ENCODE results near the gene AHI1. TPM values are rescaled to one million over a fixed set of nuclear protein-coding genes. Genes with fewer than 3 reads are reported as not detected.

Gene AHI1
- total and polyA plus RNA-seq, 2 donors from 2014 or later = 9.1 to 28.5 TPM

DNA sequence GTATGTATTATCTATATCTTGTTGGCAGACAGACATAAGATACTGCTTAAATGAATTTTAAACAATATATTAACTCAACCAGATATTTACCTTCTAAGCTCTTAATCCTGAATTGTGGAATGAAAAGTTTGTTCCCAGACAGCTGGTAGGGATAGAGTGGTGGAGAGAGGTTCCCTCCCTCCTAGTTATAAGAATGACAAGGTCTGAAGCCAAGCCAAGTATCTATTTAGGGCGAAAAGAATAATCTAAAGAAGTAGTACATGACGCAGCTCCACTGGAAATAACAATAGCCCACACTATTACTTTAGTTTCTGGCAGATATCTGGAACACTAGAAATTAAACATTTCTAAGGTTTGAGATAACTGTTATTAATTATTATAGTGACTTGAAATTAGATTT, 104.3 kb downstream of the AHI1 start:
- Histone ChIP-seq H3K4me3 (ENCODE audit: low read length in 3 of 3) (no peak overlapping the region), H3K36me3 (ENCODE audit: control insufficient read depth in 2 of 3, insufficient read depth in 3 of 3, low read length in 3 of 3) (no peaks in the 10 kb centered on the region), H3K27ac (ENCODE audit: low read depth in 2 of 2, low read length in 2 of 2) (no peak overlapping the region), H3K27me3 (ENCODE audit: control insufficient read depth, insufficient read depth, low read length) (no peaks in the 10 kb centered on the region), H3K9me3 (ENCODE audit: control insufficient read depth in 2 of 3, insufficient read depth in 1 of 3, low read length in 3 of 3) (no peaks in the 10 kb centered on the region), H3K9ac (ENCODE audit: low read length in 3 of 3) (no peak overlapping the region), H3K4me1 (ENCODE audit: control insufficient read depth in 2 of 3, insufficient read depth in 2 of 3, low read depth in 1 of 3, low read length in 3 of 3) (no peaks in the 10 kb centered on the region)
- TF ChIP-seq, protein P1, sequence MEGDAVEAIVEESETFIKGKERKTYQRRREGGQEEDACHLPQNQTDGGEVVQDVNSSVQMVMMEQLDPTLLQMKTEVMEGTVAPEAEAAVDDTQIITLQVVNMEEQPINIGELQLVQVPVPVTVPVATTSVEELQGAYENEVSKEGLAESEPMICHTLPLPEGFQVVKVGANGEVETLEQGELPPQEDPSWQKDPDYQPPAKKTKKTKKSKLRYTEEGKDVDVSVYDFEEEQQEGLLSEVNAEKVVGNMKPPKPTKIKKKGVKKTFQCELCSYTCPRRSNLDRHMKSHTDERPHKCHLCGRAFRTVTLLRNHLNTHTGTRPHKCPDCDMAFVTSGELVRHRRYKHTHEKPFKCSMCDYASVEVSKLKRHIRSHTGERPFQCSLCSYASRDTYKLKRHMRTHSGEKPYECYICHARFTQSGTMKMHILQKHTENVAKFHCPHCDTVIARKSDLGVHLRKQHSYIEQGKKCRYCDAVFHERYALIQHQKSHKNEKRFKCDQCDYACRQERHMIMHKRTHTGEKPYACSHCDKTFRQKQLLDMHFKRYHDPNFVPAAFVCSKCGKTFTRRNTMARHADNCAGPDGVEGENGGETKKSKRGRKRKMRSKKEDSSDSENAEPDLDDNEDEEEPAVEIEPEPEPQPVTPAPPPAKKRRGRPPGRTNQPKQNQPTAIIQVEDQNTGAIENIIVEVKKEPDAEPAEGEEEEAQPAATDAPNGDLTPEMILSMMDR (IDR thresholded peaks at IDR 0.05; ENCODE audit: borderline replicate concordance, extremely low read depth, insufficient read depth) = no peak
- intact Hi-C loops (cut with DNase I) = no loop called here
- DNase-seq (no peak), FAIRE-seq (no peak)

DNA sequence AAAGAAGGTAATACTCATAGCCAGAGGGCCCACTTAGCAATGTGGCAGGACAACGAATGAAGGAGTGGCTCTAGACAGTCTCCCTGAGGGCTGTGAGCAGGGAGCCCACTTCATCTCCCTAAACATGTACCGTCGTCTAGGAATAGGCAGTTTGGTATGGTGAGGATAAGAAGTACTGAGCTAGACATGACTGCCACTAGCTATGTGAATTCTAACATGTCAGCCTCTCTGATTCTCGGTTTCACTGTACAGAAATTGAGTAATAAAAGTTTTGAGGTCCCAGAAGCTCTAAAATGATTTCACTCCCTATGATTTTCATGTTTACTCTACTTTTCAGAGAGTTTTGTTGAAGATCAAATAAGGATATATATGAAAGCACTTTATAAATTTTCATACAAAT, 107.1 kb downstream of the AHI1 start:
- no peak for DNase-seq
- Histone ChIP-seq H3K27ac (ENCODE audit: low read depth in 2 of 2, low read length in 2 of 2) (no peak overlapping the region), H3K27me3 (ENCODE audit: control insufficient read depth, insufficient read depth, low read length) (no peaks in the 10 kb centered on the region), H3K9ac (ENCODE audit: low read length in 3 of 3) (no peak overlapping the region), H3K9me3 (ENCODE audit: control insufficient read depth in 2 of 3, insufficient read depth in 1 of 3, low read length in 3 of 3) (no peaks in the 10 kb centered on the region), H3K4me1 (ENCODE audit: control insufficient read depth in 2 of 3, insufficient read depth in 2 of 3, low read depth in 1 of 3, low read length in 3 of 3) (no peaks in the 10 kb centered on the region), H3K36me3 (ENCODE audit: control insufficient read depth in 2 of 3, insufficient read depth in 3 of 3, low read length in 3 of 3) (no peaks in the 10 kb centered on the region), H3K4me3 (ENCODE audit: low read length in 3 of 3) (no peak overlapping the region)
- intact Hi-C loops (cut with DNase I) = no loop called here
- TF ChIP-seq, protein P1 (IDR thresholded peaks at IDR 0.05; ENCODE audit: borderline replicate concordance, extremely low read depth, insufficient read depth) = no peak
- FAIRE-seq = no peak

DNA sequence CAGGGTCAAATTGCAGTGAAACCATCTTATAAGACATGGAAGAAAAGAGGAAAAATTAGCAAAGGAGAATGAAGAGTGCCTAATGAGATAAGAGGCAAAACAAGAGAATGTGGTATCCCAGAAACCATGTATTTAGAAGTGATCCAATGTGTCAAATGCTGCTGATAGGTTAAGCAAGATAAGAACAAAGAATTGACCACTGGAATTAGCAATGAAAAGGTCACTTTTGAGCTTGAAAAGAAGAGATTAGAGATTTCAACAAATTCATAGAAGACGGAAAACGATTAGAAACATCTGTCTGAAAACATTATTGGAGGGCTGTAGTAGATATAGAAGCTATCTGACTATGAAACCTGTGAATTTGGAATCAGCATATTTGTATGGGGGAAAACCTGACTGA, 112.2 kb downstream of the AHI1 start:
- intact Hi-C loops (cut with DNase I) = no loop called here
- H3K4me3 ChIP-seq (ENCODE audit: low read length in 3 of 3) = no peak overlapping the region
- FAIRE-seq (no peak), DNase-seq (no peak)
- no peaks in the 10 kb centered on the region for H3K9me3 ChIP-seq (ENCODE audit: control insufficient read depth in 2 of 3, insufficient read depth in 1 of 3, low read length in 3 of 3)
- no peaks in the 10 kb centered on the region for H3K4me1 ChIP-seq (ENCODE audit: control insufficient read depth in 2 of 3, insufficient read depth in 2 of 3, low read depth in 1 of 3, low read length in 3 of 3)
- no peaks in the 10 kb centered on the region for H3K27me3 ChIP-seq (ENCODE audit: control insufficient read depth, insufficient read depth, low read length)
- TF ChIP-seq, protein P1 (IDR thresholded peaks at IDR 0.05; ENCODE audit: borderline replicate concordance, extremely low read depth, insufficient read depth) = no peak
- H3K9ac ChIP-seq (ENCODE audit: low read length in 3 of 3) = no peak overlapping the region
- no peaks in the 10 kb centered on the region for H3K36me3 ChIP-seq (ENCODE audit: control insufficient read depth in 2 of 3, insufficient read depth in 3 of 3, low read length in 3 of 3)
- no peak overlapping the region for H3K27ac ChIP-seq (ENCODE audit: low read depth in 2 of 2, low read length in 2 of 2)

DNA sequence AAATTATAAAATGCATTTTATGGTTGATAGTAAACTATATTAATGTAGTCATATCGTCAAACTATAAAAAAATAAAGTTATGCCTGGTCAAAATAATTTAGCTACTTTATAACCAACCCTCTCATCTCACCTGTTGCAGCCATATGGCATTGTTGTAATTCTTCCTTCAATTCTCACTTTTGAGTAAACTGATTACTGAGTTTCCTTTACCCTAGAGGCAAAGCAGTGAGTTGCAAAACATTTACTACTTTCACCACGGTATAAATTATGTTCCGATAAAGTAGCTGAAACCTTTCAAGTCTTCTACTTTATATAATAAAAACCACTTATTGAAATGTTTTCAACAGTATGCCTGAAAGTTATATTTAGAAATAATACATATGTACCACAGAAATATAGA, 113.8 kb downstream of the AHI1 start:
- Histone ChIP-seq H3K4me1 (ENCODE audit: control insufficient read depth in 2 of 3, insufficient read depth in 2 of 3, low read depth in 1 of 3, low read length in 3 of 3) (no peaks in the 10 kb centered on the region), H3K9ac (ENCODE audit: low read length in 3 of 3) (no peak overlapping the region), H3K9me3 (ENCODE audit: control insufficient read depth in 2 of 3, insufficient read depth in 1 of 3, low read length in 3 of 3) (no peaks in the 10 kb centered on the region), H3K27ac (ENCODE audit: low read depth in 2 of 2, low read length in 2 of 2) (no peak overlapping the region), H3K4me3 (ENCODE audit: low read length in 3 of 3) (no peak overlapping the region), H3K27me3 (ENCODE audit: control insufficient read depth, insufficient read depth, low read length) (no peaks in the 10 kb centered on the region), H3K36me3 (ENCODE audit: control insufficient read depth in 2 of 3, insufficient read depth in 3 of 3, low read length in 3 of 3) (no peaks in the 10 kb centered on the region)
- TF ChIP-seq, protein P1 (IDR thresholded peaks at IDR 0.05; ENCODE audit: borderline replicate concordance, extremely low read depth, insufficient read depth) = no peak
- no peak for DNase-seq
- FAIRE-seq = no peak
- intact Hi-C loops (cut with DNase I) = no loop called here
